Body of pancreas (tissue), 4 donors: ENCODE data around the gene ADGRA1.

Source experiments
- POLR2A ChIP-seq, 3 donors: fragments of 450-650 bp; IDR thresholded peaks; one replicate each; pipeline ENCODE4 v1.6.1; 2016; ENCODE audit warnings: antibody characterized with exemption in 3 of 3, mild to moderate bottlenecking in 2 of 3
- TF ChIP-seq, protein P1 (sequence below), 7 experiments: fragments of 450-650 bp in 4 of 7; fragments of 200-600 bp in 3 of 7; sonication (generic) in 3 of 7; IDR thresholded peaks; one replicate each; pipeline ENCODE4 v1.5.1; 2016 to 2019; ENCODE audit warnings: antibody characterized with exemption in 7 of 7

DNA sequence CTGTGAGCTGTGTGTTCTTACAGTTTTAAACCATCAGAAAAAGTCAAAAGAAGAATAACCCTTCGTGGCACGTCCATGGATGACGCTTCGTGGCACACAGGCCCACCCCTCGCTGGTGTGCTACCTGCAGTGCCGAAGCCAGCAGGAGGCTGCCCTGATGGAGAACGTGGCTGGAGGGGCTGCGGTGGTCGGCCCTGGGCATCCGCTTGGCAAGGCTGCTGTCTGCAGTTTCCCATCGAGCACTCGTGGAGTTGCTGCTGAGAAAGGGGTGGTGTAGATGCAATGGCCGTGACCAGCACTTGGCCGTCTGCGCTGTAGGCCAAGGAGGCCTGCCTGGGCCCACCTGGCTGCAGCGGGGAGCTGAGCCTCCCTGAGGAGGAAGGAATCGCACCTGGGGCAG lies 3.2 kb upstream of the ADGRA1 start:
- TF ChIP-seq, protein P1, sequence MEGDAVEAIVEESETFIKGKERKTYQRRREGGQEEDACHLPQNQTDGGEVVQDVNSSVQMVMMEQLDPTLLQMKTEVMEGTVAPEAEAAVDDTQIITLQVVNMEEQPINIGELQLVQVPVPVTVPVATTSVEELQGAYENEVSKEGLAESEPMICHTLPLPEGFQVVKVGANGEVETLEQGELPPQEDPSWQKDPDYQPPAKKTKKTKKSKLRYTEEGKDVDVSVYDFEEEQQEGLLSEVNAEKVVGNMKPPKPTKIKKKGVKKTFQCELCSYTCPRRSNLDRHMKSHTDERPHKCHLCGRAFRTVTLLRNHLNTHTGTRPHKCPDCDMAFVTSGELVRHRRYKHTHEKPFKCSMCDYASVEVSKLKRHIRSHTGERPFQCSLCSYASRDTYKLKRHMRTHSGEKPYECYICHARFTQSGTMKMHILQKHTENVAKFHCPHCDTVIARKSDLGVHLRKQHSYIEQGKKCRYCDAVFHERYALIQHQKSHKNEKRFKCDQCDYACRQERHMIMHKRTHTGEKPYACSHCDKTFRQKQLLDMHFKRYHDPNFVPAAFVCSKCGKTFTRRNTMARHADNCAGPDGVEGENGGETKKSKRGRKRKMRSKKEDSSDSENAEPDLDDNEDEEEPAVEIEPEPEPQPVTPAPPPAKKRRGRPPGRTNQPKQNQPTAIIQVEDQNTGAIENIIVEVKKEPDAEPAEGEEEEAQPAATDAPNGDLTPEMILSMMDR (IDR thresholded peaks at IDR 0.05), result no peak
- no peak for TF ChIP-seq POLR2A (IDR thresholded peaks at IDR 0.05)
